NK-92 treated with Interleukin-12 subunit alpha and Interleukin-12 subunit beta, amount 100 ng/mL, for 24 hours (cell line): ENCODE data around the gene NOL9.

ENCODE experiments used
- DNase-seq: peaks from one replicate; lab custom pipeline; 2025; lab: John Stamatoyannopoulos, UW

NOL9 gene

DNA sequence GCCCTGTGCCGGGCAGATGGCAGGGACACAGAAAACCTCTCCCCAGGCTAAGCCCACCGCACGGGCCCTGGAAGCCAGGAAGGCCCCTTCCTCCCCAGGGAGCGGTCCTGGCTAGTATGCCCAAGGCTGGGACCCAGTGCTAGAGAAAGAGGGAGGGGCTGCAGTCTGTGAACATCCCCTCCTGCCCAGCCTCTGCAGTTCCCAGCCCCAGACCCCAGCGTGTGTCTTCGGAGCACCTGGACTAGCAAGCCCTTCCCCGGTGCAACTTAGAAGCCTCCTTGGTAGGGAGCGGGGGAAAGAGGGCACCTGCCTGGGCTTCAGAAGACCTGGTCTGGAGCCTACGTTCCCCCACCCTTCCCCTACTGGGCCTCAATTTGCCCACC is 64.9 kb downstream of the NOL9 start:
- DNase-seq = no peak

DNA sequence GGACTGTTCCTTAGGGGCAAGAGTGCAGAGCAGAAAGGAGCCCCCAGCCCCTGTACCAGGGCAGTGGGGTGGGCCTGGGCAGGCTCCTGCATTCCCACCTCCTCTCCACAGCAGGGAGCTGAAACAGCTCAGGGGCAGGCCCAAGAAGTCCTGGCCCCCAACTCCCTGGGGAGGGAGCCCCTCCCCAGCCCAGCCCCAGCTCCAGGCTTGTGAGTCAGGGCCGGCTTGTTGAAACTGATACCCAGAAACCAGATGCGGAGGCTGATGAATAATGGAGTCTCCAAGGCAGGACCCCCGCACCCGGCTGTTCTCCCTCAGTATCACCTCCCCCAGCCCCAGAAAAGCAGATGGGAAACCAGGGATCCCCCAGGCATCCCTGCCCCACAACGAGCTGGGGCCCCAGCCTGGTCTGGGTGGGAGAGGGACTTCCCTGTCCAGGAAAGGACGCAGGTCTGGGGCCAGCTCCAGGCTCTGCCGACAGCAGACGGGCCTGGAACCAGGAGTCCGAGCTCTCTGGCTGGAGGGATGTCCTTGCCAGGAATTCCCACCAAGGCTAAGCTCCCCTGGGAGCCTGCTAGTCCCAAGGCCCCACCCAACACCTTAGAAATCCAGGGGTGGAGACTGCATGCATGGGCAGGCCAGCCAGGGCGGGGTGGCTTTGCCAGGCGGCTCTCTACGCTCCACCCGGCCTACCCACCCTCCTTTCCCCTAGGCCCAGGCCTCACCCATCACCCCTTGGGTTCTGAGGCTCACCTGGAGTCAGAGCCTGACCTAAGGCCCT is 65.5 kb downstream of the NOL9 start:
- DNase-seq = no peak

DNA sequence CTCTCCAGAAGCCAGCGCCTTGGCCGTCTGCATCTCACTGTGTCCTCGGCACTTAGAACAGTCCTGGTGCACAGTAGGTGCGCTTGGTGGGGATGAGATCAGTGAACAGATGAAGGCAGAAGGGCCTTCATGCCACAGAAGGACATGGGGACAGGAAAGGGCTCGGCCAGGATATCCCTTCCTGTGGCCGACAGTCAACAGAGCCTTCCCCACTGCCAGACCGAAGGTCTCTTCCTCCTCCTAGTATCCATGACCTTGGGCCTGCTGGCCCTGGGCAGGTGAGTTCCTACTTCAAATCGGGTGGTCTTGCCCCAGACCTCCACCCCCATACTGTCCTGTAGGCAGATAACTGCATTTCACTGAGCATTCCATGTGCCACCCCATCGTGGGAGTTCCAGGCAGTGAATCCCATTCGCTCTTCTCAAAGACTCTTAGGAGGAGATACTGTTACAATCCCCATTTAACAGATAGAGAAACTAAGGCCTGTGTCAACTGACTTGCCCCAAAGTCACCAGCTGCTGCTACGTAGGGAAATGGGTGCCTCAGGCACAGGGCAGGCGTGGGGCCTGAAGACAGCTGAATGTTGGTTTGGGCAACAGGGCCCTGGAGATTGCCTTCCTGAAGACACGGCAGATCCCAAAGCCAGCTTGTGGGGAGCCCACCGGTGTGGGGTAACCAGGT is 66.4 kb downstream of the NOL9 start:
- no peak for DNase-seq

- DNase-seq = peak; percentile 43
These were observed 67.8 kb downstream of the NOL9 start for GRCh38 chr1:6486433-6487011.

DNA sequence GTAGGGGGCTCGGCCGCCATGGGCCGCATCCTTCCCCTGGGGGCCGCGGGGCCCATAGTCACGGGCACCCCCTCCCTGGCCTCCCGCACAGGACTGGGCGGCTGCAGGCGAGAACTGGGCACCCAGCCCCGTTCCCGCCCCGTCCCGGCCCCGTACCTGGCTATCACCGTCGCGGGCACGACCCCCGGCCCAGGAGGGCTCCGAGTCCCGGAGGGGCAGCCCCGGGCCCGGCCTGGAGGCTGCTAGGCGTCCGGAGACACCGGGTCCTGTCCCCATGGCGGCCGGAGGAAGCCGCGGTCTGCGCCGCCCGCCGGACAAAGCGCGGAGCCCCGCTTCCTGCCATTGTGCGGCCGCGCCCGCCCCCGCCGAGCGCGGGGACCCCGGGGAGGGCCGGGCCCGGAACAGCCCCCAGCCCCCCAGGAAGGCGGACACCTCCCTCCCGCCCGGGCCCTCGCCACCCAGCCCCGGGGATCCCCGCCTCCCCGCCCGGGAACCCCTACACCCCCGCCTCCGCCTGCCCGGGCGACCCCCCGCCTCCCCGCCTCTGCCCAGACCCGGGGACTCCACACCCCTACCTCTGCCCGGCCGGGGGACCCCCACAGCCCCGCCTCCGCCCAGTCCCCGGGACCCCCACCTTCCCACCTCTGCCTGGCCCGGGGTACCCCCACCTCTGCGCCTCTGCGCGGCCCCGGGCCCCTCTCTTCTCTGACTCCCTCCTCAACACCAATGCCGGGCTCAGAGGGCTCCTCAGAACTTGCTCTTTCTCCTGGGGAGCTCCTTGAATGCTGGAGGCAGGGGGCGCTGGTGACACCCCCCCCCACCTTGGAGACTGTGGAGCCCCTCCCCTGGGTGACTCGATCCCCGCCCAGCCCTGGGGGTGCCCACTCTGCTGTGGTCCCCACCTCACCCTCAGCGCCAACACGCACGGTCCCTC is 68.9 kb downstream of the NOL9 start:
- no peak for DNase-seq

DNA sequence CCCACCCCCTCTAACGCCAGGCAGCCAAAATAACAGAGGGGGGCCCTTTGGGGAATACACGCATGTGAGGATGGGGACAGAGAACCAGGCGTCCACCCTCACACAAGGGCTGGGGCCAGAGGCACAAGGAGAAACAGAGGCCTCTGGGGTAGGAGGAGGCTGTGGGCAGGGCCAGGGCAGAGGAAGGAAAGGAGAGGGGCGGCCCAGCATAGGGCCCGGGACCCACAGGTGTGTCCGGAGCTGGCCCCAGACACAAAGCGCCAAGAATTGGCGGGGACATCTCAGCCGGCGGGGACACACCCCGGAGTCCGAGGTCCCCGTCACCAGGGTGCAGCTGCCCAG is 69.5 kb downstream of the NOL9 start:
- no peak for DNase-seq

- no peak for DNase-seq
These were observed 70.6 kb downstream of the NOL9 start for GRCh38 chr1:6483761-6484117.

- DNase-seq = no peak
These were observed 71.1 kb downstream of the NOL9 start for GRCh38 chr1:6483017-6483760.

DNA sequence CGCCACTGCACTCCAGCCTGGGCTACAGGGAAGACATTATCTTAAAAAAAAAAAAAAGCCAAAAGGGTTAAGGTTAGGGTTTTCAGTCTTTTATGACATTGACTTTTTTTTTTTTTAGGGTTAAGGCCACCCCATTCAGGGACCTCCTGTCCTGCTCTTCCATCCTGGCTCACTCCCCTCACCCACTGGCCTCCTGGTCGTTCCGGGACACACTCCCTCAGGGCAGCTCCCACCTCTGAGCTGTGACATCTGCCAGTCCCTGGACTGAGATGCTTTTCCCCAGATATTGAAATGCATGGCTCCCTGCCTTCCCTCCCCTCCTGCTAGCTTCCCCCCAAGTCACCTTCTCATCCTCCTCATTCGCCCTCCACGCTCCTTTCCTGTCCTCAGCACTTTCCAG is 72.5 kb downstream of the NOL9 start:
- no peak for DNase-seq

GRCh38 chr1:6477039-6477820 is 77.1 kb downstream of the NOL9 start:
- no peak for DNase-seq

- DNase-seq = no peak
These were observed 77.8 kb downstream of the NOL9 start for GRCh38 chr1:6476483-6476882.

GRCh38 chr1:6475381-6476133 is 78.8 kb downstream of the NOL9 start:
- peak; percentile 27 for DNase-seq

GRCh38 chr1:6474815-6475282 is 79.5 kb downstream of the NOL9 start:
- no peak for DNase-seq

DNA sequence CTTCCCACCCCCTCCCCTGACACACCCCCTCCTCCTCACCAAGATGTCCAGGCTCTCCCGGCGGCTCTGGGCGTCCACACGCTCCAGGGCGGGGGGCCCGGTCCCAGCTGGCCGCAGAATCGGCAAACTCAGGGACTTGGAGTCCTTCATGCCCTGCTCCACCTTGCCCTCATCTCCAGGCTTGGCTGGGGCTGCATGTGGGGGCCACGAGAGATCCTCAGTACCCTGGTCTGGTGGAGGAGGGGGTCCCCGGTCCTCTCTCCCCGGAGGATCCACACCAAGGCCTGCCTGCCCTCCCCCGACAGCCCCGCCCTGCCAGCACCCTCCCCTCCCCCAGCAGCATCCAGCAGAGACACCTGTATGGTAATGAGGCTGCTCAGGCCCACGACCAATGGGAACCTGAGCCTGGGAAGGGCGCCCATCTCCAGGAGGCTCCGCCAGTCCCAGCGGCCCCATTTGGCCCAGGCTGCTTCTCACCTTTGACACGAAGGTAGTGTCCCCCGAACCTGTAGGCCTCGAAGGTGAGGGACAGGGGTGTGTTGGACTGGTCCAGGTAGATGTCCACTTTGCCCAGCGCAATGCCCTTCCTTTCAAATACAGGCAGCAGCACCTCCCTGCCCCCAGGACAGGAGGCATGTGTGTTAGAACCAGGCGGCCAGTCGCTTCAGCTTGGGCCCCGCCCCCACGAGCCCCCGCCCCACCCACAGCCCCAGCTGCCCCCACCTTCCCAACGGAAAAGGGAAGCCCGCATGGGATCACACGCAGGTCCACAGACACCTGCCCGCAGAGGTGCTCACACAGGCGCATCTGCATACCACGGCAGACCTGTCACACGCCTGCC is 80.1 kb downstream of the NOL9 start:
- DNase-seq = no peak

GRCh38 chr1:6473156-6473555 is 81.2 kb downstream of the NOL9 start:
- no peak for DNase-seq

DNA sequence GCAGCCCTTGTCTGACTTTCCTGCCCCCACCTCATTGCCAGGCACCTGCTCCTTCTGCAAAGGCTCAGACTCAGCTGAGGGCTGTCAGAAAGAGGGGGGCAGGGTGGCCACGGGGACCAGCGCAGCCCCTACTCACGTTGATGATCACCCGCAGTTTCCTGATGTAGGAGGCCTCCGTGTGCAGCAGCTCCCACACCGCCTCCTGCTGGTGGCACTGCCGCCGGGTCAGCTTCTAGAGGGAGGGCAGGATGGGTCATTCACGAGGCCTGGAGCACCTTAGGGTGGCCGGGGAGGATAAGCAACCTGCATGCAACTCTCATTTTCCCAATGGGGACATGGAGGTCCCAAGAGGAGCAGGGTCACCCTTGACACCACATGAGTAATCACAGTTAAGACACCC is 81.9 kb downstream of the NOL9 start:
- no peak for DNase-seq

DNA sequence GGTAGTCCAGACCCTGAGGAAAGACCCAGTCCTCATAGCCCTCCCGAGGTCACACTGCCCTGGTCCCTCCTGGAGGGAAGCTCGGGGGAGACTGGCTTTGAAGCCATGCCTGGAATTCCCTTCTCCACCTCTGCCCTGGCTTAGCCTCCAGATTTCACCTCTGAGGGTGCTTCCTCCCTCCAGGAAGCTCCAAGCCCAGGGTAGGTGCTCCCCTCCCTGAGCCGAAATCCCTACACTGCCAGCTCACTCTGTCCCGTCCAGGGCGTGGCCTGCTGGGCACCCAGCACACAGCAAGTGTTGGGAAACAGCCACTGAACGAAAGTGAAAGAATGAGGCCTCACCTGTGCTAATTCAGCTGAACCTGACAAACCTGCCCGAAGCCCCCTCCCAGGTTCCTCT is 82.3 kb downstream of the NOL9 start:
- no peak for DNase-seq
